ENCODE results near the gene TFDP2. TPM values are rescaled to one million over a fixed set of nuclear protein-coding genes. Genes with fewer than 3 reads are reported as not detected.

TFDP2 gene
- total and polyA plus RNA-seq, 9 of the 15 experiments (the other 6 are each of a cell fraction or from before 2014, with no cell fraction given) = 95.6 to 179 (median 126) TPM

GRCh38 chr3:142028243-142028777 lies 121.0 kb downstream of the TFDP2 start (continued):
- no peak for TF ChIP-seq BCLAF1 (IDR thresholded peaks at IDR 0.05; ENCODE audit: borderline replicate concordance in 1 of 2, control insufficient read depth in 1 of 2, low read depth in 2 of 2, low read length in 1 of 2)
- TF ChIP-seq PTBP1 (IDR thresholded peaks at IDR 0.05; ENCODE audit: low read depth, low read length) = no peak
- no peak for TF ChIP-seq TFAM (CRISPR knock-in tag; conservative IDR thresholded peaks at IDR 0.05)
- no peak for TF ChIP-seq NCOA4 (IDR thresholded peaks at IDR 0.05; ENCODE audit: partially characterized antibody)
- TF ChIP-seq PHTF2 (CRISPR knock-in tag; IDR thresholded peaks at IDR 0.05) = no peak
- TF ChIP-seq CHD4 (IDR thresholded peaks at IDR 0.05; ENCODE audit: insufficient read depth, insufficient replicate concordance, low read depth, low read length, poor library complexity, severe bottlenecking) = no peak
- peak; percentile 67 for TF ChIP-seq TAF9B (IDR thresholded peaks at IDR 0.05; ENCODE audit: partially characterized antibody)
- TF ChIP-seq CC2D1A (IDR thresholded peaks at IDR 0.05) = no peak
- TF ChIP-seq ARHGAP35 (IDR thresholded peaks at IDR 0.05; ENCODE audit: partially characterized antibody) = no peak
- no peak for TF ChIP-seq LARP7 (IDR thresholded peaks at IDR 0.05)
- TF ChIP-seq ATF1 (CRISPR knock-in tag; IDR thresholded peaks at IDR 0.05) = no peak
- TF ChIP-seq ATF1 (tag; IDR thresholded peaks at IDR 0.05) = no peak
- no peak for TF ChIP-seq NONO (IDR thresholded peaks at IDR 0.05; ENCODE audit: low read depth in 2 of 2, low read length in 1 of 2)
- no peak for TF ChIP-seq NFYB (IDR thresholded peaks at IDR 0.05; ENCODE audit: extremely low read depth, insufficient read length)
- no peak for TF ChIP-seq ELF4 (CRISPR knock-in tag; IDR thresholded peaks at IDR 0.05)
- TF ChIP-seq MECOM (CRISPR knock-in tag; IDR thresholded peaks at IDR 0.05) = no peak
- TF ChIP-seq BCL6 (CRISPR knock-in tag; IDR thresholded peaks at IDR 0.05) = no peak
- TF ChIP-seq MLLT1 (IDR thresholded peaks at IDR 0.05) = peak in 1 of 2 experiments; percentile 99; a peak in 2 of 4 replicates
- no peak for TF ChIP-seq ZBTB8A (IDR thresholded peaks at IDR 0.05; ENCODE audit: partially characterized antibody)
- no peak for TF ChIP-seq TCF3 (CRISPR knock-in tag; IDR thresholded peaks at IDR 0.05)
- TF ChIP-seq CEBPB (tag; IDR thresholded peaks at IDR 0.05) = no peak

Measured in K562 (cell line).